Stimulated activated CD8-positive, alpha-beta memory T cell treated with anti-CD3 and anti-CD28 coated beads, Interleukin-4, amount 100 ng/mL, for 24 hours (primary cell): Measurements from ENCODE around the gene KRT77.

ENCODE experiments used
- DNase-seq: peaks from one replicate; pipeline ENCODE4 v3.0.0-alpha.2; 2020; ENCODE audit warnings: low read depth

The KRT77 gene

DNA sequence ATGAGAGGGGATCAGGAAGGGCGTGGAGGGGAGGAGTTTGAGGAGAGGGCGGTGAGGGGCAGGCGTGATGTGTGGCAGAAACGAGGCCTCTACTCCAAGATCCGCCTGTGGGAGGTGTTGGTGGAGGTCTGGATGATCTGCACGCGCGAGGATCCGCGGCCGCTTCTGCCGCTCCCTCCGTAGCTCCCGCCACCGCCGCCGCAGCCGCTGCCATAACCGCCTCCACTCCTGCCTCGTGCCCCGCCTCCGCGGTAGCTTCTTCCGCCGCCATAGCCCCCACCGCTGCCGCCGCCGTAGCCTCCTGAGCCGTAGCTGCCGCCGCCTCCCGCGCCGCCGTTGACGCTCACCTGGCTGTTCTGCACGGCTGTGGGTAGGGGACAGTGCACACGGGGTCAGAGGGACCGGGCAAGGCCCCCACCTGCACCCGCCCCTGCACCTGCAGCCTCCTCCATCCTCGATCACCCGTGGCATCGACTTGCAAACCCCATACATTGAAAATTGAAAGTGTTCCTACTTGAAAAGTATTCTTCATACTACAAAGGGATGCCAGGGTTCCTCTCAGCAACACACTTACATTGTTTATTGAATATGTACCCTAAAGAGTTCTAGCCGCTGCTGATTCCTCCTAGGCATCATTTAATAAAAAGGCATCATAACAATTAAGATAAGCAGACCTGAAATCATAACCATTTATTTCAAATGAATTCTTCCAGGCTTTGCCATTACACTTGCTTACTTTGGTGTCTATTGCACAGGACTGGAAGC, 12.1 kb downstream of the KRT77 start:
- DNase-seq, result peak; percentile 22

- DNase-seq, result no peak
Observed at GRCh38 chr12:52690351-52691075, 12.8 kb downstream of the KRT77 start.

DNA sequence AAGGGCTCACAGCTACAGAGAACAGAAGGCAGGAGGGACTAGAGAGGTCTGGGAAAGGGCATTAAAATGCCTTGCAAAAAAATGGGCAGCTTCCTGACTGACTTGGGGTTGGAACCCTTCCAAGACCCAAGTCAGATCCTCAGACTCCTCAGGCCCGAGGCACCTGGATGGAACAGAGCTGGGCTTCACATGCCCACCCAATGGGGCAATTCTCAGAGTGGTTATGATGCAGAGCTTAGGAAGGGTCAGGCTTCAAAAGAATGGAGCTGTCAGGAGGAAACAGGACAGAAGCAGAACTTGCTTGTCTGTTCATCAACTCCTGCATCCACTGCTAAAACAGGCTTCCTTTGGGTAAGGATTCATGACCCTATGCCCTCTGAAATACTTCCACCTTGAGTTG, 13.4 kb downstream of the KRT77 start:
- DNase-seq, result no peak

- no peak for DNase-seq
Observed at GRCh38 chr12:52689239-52689638, 14.1 kb downstream of the KRT77 start.

- DNase-seq, result no peak
Observed at GRCh38 chr12:52688481-52688880, 14.8 kb downstream of the KRT77 start.

- no peak for DNase-seq
Observed at GRCh38 chr12:52687497-52688385, 15.6 kb downstream of the KRT77 start.

GRCh38 chr12:52686756-52687487, 16.4 kb downstream of the KRT77 start:
- no peak for DNase-seq

DNA sequence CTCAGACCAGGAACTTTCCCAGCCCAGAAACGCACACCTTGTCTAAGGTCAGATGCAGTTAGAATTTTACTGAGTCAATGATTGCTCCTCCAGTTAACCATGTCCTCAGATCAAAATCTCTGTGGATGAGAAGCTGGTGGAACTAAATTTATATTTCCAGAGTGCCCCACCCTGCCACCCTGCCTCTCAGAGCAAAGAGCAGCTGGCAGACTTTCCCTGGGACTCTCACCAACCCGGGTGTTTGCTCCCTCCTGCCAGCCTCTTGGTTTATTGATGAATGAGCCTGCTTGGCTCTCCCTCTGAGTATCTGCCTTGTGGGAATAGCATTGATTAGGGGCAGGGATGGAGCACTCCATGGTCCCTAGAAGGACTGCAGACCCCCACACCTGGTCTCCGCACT, 17.3 kb downstream of the KRT77 start:
- no peak for DNase-seq

GRCh38 chr12:52685406-52685890, 17.9 kb downstream of the KRT77 start:
- DNase-seq, result no peak

DNA sequence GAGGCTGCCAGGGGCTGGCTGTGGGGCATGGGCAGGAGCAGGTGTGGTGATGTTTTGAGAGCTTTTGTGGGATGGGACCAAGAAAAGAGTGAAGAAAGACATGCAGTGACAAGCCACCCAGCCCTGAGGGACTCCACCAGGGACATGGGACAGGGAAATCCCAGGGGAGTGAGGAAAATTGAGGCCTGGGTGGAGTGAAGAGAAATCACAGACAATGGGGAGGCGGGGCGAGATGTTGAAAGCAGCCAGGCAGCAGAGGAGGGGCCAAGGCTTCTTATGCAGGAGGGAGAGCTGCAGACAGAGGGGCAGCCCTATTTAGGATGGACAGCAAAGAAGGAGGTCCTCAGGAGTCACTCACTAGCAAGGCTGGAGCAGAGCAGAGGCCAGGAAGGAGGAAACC, 18.9 kb downstream of the KRT77 start:
- no peak for DNase-seq

DNA sequence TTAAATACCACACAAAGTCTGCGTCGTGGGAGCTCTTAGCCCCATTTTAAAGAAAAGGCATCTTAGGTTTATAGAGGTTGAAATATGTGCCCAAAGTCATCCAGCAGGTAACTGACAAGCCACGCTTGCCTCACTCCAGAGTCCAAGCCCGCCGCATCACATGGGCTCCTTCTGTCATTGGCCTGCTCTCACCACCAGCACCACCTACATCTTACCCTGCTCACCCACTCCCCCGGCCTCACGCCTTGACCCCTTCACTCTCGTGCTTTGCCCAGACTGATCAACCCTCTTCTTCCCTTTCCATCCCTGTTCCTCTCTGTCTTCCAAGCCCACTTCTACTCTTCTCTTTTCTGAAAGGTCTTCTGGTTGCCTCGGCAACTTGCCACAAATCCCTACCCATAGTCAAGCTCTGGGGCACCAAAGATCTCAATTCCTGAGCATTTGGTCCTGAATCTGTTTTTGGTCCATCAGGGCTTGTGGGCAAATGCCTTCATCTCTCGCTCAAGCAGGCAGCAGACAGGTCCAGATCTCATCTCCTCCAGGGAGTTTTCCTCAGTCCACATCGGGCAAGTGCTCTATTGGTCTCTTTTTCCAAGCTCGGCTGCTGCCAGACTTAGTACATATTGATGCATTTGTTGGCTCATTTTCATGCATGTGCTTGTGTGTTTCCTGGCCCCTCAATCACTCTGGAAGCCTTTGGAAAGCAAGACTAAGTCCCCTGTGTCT, 19.6 kb downstream of the KRT77 start:
- no peak for DNase-seq

DNA sequence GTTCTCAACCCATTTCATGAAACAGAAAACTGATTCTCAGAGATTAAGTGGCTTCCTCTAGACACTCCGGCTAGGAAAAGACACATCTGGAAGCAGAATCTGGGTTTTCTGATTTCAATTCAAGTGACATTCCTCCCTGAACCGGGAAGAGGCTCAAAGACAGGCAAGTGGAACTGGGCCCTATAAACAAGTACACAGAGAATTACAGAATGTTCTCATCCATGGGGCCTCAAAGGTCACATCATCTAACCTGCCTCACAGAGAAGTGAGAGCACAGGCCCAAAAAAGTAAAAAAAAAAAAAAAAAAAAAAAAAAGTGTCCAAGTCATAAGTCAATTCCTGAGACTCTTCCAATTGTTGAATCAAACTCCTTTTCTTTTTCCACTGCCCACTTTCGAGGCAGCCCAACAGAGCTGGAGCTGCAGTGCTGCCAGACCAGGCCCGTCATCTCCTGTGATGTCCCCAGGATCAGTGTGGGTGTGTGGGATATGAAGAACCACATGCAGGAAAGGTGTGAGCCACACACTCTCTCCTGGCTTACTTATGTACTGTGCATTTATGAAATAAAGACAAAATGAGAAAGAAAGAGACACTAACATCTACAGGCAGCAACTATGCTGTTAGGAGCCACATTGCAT, 20.3 kb downstream of the KRT77 start:
- DNase-seq, result no peak

GRCh38 chr12:52682381-52682660, 21.0 kb downstream of the KRT77 start:
- no peak for DNase-seq

DNA sequence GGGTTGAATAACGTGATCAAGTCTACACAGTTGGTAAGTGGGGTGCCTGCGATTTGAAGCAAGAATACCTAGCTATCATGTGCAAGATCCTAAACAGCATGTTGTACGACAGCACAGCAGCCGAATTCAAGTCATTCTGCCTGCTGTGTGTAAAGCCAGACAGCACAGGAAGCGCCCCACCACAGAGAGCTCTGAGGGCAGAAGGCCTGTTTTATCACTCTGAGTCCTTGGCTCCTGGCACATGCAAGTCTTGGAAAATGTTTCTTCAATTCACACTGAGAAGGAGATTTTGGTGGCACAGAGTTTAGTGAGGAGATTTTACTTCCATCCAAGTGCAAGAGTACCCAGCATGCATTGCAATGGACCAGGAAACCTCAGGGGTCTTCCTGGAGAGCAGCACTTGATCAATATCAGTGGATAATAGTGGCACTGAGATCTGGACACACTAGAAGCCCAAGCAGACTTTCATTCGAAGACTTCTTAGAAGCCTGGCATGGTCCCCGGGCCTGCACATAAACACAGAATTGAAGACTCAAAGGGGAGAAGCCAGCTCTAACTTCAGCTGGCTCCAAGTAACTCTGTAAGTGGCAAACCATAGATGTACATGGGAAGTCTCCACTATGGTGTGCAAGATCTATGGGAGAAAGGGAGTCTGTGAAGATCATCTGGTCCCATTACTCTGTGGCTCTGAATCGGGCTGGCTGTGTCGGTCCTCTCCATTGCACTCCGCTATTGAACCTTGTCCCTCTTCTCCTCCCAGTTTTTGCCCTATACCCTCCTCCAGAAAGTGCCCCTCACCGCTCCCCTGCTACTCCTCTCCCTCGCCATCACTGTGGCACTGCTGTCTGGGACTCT, 21.6 kb downstream of the KRT77 start:
- DNase-seq, result no peak

- DNase-seq, result no peak
Observed at GRCh38 chr12:52680363-52680762, 23.0 kb downstream of the KRT77 start, which contains the start of gene KRT1. KRT1 (minus strand) TSS chr12:52680407; CDS start chr12:52680348, 59 bp downstream.

DNA sequence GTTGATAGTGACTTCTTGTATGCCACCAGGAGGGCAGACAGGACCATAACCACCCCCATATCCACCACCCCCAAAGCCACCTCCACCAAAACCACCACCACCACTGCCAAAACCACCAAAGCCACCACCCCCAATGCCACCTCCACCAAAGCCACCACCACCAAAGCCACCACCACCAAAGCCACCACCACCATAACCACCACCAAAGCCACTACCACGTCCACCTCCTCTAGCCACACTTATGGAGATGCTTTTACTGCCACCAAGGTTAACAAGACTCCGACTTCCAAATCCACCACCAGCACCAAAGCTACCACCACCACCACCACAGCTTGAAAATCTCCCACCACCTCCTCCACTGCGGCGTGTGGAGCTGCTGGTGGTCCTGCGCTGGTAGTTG, 23.4 kb downstream of the KRT77 start:
- no peak for DNase-seq

- no peak for DNase-seq
Observed at GRCh38 chr12:52677671-52678070, 25.7 kb downstream of the KRT77 start.

DNA sequence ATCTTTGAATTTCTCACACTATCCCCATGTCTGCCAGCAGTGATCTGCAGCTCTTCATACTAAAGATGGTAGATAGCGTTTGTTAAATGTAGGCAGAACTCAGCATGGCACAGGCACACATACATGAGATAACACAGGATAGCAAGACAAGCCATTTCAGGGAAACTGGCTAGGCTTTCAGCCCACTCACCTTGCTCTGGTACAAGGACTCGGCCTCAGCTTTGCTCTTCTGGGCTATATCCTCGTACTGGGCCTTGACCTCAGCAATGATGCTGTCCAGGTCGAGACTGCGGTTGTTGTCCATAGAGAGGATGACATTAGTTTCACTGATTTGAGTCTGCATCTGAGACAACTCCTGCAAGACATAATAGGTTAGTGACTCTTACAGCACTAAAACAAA, 26.2 kb downstream of the KRT77 start:
- DNase-seq, result no peak

DNA sequence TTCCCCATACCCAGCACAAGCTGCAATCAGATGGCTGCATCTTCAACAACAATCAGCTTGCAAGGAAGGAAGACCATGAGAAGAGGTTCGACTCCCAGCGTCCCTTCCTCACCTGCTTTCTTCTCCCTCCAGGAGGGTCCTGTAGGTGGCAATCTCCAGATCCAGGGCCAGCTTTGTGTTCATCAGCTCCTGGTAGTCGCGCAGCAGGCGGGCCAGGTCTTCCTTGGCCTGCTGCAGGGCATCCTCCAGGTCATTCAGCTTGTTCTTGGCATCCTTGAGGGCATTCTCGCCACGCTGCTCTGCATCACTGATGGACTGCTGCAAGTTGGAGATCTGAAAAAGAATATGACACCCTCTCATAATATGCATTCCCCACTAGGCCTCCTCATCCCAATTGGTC, 27.2 kb downstream of the KRT77 start:
- DNase-seq, result no peak

- no peak for DNase-seq
Observed at GRCh38 chr12:52675301-52675701, 28.0 kb downstream of the KRT77 start.
